Measurements from ENCODE around the gene KIAA2012. TPM values are rescaled to one million over a fixed set of nuclear protein-coding genes. Genes with fewer than 3 reads are reported as not detected.

KIAA2012 gene
- total RNA-seq = not detected
- polyA plus RNA-seq = under 1 TPM; 0.04 to 0.09 TPM

DNA sequence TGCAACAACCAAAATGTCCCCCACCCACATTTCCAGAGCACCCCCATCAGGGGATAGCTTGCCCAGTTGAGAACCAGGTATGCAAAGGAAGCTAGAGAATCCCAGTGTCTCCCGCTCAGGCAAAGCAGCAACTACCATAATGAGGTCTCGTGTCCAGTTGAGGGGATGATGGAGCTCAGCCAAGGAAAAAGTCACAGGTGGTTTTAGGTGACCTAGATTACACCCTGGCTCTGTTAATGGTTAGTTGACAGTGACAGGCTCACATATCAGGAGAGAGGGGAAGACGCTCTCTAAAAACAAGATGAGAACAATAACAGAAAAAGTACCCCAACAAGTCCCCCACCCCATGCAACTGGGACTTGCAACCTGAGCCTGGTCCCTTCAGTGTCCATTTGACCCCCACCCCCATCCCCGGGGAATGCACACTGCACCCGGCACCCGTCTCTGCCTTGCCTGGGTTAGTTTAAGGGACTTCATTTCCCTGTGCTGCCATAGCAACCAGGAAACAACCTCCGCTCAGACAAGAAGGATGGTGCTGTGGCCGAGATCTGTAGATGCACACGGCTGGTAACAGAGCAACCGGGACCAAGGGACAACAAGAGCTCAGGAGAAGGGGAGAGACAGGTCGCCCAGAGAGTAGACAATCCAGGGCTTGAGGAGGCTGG, at the start of gene KIAA2012:
TSS of gene KIAA2012 (plus strand) at position 519 of the 665 bp plus-strand sequence. CDS start 373 bp downstream, outside the sequence.
- DNase-seq (no peak), ATAC-seq (peak; percentile 43 to 80 (median 75)), FAIRE-seq (no peak)
- 22 to 25% methylated on average over 11 of the region's 11 CpGs for WGBS, 2 donors
- H3K27ac ChIP-seq = no peak within 1 kb of the TSS
- intact Hi-C loops (cut with DNase I) = no loop called here
- no peak within 1 kb of the TSS for H3K4me3 ChIP-seq
- no peaks in the 10 kb centered on the region for H3K4me1 ChIP-seq
- H3K36me3 ChIP-seq = no peaks in the 10 kb centered on the region
- no peaks in the 10 kb centered on the region for H3K9me3 ChIP-seq
- no peak for TF ChIP-seq CTCF (IDR thresholded peaks at IDR 0.05)
- no peaks in the 10 kb centered on the region for H3K27me3 ChIP-seq

DNA sequence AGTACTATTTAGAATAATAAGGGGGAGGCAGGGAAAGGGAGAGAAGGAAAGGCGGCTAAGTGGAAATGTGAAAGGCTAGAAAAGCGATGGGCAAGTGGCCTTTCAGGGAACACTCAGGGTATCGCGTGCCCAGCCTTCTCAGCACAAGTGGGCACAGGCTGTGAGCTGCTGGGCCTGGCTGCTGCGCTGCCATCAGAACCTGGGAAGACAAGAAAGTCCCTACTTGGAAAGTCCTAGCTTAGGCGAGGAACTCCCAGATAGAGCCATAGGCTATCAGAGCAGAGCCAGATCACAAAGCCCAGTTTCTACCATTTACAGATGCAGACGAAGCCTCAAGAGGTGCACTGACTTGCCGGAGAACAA, 49.2 kb upstream of the KIAA2012 start:
- Histone ChIP-seq H3K4me3 (no peak overlapping the region), H3K36me3 (no peaks in the 10 kb centered on the region), H3K9me3 (no peaks in the 10 kb centered on the region), H3K27me3 (no peaks in the 10 kb centered on the region), H3K27ac (no peak overlapping the region), H3K4me1 (no peaks in the 10 kb centered on the region)
- WGBS, 2 donors = 85 to 92% methylated on average over 8 of the region's 8 CpGs
- no peak for TF ChIP-seq CTCF (IDR thresholded peaks at IDR 0.05)
- intact Hi-C loops (cut with DNase I) = no loop called here
- FAIRE-seq = no peak
- no peak for DNase-seq
- no peak for ATAC-seq

DNA sequence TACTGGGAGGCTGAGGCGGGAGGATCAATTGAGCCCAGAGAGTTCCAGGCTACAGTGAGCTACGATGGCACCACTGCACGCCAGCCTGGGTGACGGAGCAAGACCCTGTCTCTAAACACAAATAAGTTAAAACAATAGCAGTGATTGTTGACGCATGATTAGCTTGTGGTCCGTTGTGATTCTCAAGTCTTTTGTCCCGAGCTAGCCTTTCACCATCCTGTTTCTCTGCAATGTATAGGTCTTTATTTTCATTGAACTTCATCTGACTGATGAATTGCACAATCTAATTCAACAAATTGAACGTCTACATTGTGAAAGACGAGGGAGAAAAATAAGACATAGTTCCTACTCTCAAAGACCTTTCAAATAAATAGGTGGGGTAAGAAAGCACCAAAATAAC, 48.2 kb upstream of the KIAA2012 start:
- 72 to 85% methylated on average over 9 of the region's 9 CpGs for WGBS, 2 donors
- ATAC-seq = no peak
- Histone ChIP-seq H3K9me3 (no peaks in the 10 kb centered on the region), H3K4me1 (no peaks in the 10 kb centered on the region), H3K27ac (no peak overlapping the region), H3K4me3 (no peak overlapping the region), H3K36me3 (no peaks in the 10 kb centered on the region), H3K27me3 (no peaks in the 10 kb centered on the region)
- intact Hi-C loops (cut with DNase I) = no loop called here
- TF ChIP-seq CTCF (IDR thresholded peaks at IDR 0.05) = no peak
- no peak for DNase-seq
- FAIRE-seq = no peak

- FAIRE-seq (no peak), ATAC-seq (no peak), DNase-seq (no peak)
- 81 to 92% methylated on average over 5 of the region's 5 CpGs for WGBS, 2 donors
- Histone ChIP-seq H3K27ac (no peak overlapping the region), H3K9me3 (no peaks in the 10 kb centered on the region), H3K4me1 (no peaks in the 10 kb centered on the region), H3K27me3 (no peaks in the 10 kb centered on the region), H3K4me3 (no peak overlapping the region), H3K36me3 (no peaks in the 10 kb centered on the region)
- intact Hi-C loops (cut with DNase I) = no loop called here
- TF ChIP-seq CTCF (IDR thresholded peaks at IDR 0.05) = no peak
Measured at GRCh38 chr2:202025816-202026215, 47.2 kb upstream of the KIAA2012 start.

DNA sequence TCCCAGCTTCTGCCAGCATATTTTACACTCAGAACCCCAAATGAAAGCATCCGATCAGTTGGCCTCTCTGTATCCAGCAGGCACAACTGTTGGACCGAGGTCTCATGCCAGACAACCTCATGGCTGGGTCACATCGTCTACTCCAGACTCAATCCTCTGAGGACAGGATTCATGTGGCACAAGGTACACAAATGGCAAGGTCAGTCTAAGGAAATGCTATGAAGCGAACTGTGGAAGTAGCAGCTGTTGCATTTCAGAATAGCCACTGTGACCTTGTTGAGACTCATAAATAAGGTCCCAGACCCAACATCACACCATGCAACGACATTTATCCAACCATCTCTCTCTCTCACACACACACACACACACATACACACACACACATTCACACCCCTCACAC, 46.5 kb upstream of the KIAA2012 start:
- 58 to 60% methylated on average over 5 of the region's 5 CpGs for WGBS, 2 donors
- no peak overlapping the region for H3K27ac ChIP-seq
- no peaks in the 10 kb centered on the region for H3K36me3 ChIP-seq
- no peak for ATAC-seq
- FAIRE-seq = no peak
- no peak overlapping the region for H3K4me3 ChIP-seq
- no peak for TF ChIP-seq CTCF (IDR thresholded peaks at IDR 0.05)
- intact Hi-C loops (cut with DNase I) = no loop called here
- H3K4me1 ChIP-seq = no peaks in the 10 kb centered on the region
- H3K9me3 ChIP-seq = no peaks in the 10 kb centered on the region
- DNase-seq = no peak
- no peaks in the 10 kb centered on the region for H3K27me3 ChIP-seq

All from pancreas (tissue), 10 donors.